HG02973 (cell line): ENCODE measurements around the gene CA7.

Experiments used
- ATAC-seq: cut with Tn5 transposase; IDR thresholded peaks from one replicate; pipeline ENCODE4 v1.9.1; 2021; ENCODE audit warnings: moderate library complexity; ENCODE audit not compliant: unreplicated experiment

The CA7 gene

DNA sequence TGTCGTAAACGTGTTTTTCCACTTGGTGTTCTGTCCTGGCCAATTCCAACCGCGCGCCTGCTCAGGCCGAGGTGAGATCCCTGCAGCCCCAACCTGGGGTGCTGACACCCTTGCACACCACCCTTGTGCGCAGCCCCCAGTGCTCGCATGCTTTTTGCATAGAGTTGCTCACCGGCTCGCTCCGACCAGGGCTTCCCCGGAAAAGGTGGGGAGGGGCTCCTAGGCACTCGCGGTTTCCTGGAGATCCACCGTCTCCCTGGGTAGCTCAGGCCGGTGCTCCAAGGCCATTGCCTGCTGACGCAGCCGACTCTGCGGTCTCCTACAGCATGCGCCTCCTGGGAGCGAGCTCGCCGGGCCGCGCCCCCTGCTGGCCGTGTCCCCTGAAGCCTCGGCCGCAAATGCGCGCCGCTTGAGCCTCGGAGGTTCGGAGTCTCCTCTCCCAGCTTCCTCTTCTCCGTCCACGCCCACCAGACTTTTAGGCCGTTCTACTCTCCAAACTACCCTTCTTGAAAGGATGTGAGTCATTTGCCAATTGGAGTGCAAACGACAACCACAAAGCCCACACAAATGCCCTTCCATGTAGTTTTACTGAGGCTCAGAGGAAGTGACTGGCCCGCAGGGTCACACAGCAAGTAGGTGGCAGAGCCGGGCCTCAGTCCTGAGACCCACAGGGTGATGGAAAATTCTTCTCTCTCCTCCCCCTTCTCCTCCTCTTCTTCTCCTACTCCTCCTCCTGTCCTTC lies 28.9 kb downstream of the CA7 start:
- peak; percentile 89 for ATAC-seq

GRCh38 chr16:66873685-66874055 lies 29.5 kb downstream of the CA7 start:
- ATAC-seq: no peak

- ATAC-seq: no peak
These were observed 30.0 kb downstream of the CA7 start for GRCh38 chr16:66874079-66874775.

DNA sequence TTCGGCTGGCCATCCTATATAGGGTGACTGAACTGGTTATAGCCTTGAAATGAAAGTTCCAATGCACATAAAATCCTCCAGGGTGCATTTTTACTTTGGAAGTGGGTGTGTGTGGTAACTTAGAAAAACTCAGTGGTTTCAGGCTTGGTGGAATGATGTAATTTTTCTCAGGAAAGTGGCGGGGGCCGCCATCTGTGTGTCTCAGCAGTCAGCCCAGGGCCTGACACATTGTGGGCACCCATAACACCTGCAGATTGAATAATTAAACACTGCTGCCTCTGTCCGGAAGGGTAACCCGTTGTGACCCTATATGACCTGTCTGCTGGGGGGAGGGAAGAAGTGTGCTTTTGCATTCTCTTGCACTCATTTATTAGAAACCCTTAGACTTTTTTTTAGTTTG lies 33.9 kb downstream of the CA7 start:
- no peak for ATAC-seq

- peak; percentile 92 for ATAC-seq
These were observed 36.2 kb downstream of the CA7 start, which contains the start of gene PDP2 for GRCh38 chr16:66880288-66881013. Gene PDP2, plus strand, starts transcription at chr16:66880515. Its CDS starts 3,770 bp downstream, at chr16:66884285.

- ATAC-seq: peak; percentile 9
These were observed 36.8 kb downstream of the CA7 start for GRCh38 chr16:66881014-66881417.

DNA sequence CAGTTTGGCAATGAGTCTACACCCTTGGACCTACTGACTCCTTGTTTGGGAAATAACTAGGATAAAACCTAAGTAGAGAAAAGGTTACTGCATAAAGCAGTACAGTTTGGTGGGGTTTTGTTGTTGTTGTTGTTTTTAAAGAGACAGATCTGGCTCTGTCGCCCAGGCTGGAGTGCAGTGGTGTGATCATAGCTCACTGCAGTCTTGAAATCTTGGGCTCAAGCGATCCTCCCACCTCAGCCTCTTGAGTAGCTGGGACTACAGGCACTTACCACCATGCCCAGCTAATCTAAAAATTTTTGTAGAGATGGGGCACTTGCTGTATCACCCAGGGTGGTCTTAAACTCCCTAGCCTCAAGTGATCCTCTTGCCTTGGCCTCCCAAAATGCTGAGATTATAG lies 37.3 kb downstream of the CA7 start:
- no peak for ATAC-seq

- ATAC-seq: no peak
These were observed 37.8 kb downstream of the CA7 start for GRCh38 chr16:66881964-66882508.

DNA sequence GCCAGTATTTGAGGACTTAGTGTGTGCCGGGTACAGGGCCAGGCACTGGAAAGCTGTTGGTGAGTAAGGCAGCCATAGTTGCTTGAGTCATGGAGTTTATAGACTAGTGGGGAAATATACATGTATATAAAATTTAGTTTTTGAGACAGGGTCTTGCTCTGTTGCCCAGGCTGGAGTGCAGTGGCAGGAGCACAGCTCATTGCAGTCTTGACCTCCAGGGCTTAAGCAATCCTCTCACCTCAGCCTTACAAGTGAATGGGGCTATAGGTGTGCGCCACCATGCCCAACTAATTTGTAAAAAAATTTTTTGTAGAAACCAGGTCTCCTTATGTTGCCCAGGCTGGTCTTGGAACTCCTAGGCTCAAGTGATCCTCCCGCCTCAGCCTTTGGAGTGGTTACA lies 38.5 kb downstream of the CA7 start:
- ATAC-seq: no peak

GRCh38 chr16:66885491-66885890 lies 41.3 kb downstream of the CA7 start:
- no peak for ATAC-seq

DNA sequence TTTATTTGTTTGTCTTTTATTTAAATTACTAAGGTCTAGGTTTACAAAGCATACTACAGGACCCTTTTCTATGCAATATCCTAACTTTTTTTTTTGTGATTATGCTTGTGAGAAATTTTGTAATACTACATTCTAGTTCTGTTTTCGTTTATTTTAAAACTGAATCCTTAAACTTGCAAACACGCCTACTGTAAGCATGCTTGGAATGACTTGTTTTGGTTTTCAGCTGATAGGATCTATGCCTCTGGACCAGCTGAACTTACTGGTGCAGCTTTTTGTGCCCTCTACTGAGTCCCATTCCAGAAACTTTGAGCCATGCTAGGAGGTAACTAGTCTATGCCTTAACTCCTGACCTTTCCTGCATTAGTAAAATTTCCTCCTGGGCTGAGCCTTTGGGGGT lies 42.1 kb downstream of the CA7 start:
- ATAC-seq: no peak

GRCh38 chr16:66886914-66887313 lies 42.7 kb downstream of the CA7 start:
- no peak for ATAC-seq

DNA sequence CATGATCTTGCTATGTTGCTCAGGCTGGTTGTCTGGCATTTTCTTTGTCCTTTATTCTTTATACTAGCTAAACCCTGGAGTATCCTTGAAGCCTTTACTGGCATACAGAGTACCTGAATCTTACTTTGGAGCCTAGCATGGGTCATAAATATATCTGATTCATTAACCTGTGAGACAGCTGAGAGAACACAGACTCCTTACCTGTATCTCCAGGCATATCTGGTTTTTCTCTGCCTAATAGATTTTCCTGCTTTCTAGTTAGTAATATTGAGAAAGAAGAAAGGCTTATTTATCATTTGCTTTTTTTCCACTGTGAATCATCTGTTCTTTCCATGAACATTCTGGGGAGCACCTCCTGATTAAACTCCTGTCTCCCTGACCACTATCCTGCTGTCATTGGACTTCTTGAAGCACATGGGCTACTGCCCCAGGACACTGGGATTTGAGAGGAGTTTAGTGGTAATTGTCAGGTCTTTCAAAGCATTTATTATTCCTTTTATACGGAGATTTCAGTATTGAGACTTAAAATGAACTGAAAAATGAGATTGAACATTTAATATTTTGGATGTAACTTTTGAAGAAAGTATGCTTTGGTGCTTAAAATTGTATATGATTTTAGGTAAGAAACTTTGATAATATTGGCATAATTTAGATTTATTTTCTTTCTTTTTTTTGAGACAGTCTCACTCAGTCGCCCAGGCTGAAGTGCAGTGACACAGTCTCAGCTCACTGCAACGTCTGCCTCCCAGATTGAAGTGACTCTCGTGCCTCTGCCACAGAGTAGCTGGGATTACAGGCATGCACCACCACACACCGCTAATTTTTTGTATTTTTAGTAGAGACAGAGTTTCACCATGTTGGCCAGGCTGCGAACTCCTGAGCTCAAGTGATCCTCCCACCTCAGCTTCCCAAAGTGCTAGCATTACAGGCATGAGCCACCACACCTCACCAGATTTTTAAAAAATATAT lies 44.7 kb downstream of the CA7 start:
- no peak for ATAC-seq

GRCh38 chr16:66889622-66890021 lies 45.4 kb downstream of the CA7 start:
- no peak for ATAC-seq

DNA sequence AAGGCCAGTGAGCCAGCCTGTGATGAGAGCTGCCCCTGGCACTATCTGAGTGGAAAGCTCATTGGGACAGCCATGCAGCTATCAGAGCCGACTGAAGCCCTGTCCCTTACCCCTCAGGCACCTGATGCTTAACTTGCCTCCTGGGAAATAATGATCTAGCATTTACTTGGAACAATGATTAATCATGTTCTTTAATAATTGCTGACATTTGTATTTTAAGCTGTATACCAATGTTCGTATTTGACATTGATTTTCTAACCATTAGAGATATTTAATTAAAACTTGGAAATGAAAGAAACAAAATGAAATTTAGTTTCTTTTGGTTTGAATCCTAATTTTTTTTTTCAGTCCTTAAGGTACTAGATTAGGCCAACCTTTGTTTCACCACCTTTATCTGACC lies 46.6 kb downstream of the CA7 start:
- no peak for ATAC-seq

DNA sequence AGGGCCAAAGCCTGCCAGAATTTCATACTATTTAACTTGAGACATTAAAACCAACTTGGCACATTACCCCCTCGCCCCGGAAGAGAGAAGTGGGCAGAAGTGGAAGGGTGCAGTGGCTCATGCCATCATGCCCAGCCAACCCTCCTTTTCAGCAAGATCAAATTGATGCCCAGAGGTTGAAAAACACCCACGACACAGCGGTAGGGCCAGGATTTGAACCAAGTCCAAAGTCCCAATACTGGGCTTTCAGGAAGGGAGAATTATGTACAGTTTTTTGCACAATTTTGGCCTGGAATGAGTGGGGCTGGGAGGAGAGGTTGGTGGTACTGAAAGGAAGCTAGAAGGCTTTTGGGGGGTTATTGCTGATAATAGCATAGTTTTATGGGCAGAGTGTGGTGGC lies 47.1 kb downstream of the CA7 start:
- no peak for ATAC-seq

GRCh38 chr16:66891797-66892196 lies 47.6 kb downstream of the CA7 start:
- ATAC-seq: no peak

- ATAC-seq: no peak
These were observed 49.8 kb downstream of the CA7 start for GRCh38 chr16:66894055-66894454.

DNA sequence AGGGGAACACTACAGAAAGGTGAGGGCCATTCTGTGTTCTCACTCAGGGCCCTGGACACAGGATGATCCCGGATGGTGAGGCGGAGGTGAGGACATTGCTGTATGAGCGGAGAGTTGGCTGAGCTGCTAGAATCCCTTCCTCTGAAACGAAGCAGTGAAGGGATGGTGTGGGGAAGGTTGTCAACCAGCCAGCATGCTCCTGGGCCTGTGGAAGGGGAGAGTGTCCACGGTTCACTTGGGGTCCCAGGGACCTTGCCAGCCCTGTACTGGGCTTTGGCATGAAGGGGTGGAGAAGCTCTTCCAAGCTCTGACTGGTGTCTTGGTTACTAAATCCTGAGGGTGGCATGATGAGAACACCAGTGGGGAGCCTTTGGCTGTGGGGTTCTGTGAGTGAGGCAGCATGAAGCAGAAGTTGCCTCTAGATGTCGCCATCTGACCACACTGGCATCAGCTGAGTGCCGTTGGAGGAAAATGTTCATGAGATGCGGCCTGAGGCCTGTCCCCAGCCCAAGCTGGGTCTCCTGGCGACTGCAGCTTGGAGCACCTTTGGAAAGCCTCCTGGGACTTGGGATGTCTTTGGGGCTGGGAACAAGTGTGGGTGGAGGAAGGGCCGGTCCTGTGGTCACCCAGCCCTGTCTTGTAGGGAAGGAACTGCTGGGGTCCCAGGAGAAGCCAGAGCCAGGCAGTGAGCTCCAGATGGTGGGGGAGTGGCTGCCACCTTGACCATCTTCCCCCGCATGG lies 50.9 kb downstream of the CA7 start:
- no peak for ATAC-seq

DNA sequence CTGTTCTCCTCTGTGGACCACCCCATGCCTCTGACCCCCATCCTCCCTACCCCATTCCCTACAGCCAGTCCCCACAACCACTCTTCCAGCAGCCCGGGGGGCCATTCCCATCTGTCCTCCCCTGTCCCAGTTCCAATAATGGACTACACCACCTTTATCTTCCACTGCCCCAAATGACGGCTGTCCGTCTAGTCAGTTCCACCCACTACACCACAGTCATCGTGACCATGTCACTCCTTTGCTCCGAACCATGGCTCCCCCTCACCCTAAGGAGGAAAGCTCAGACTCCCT lies 51.4 kb downstream of the CA7 start:
- ATAC-seq: no peak
